GM12801 (cell line): ENCODE results near the gene ROBO2.

Source experiments
- TF ChIP-seq, protein P1 (sequence below): IDR thresholded peaks from one replicate; pipeline ENCODE4 v1.5.1; 2011; ENCODE audit warnings: control low read depth; ENCODE audit not compliant: insufficient read length; ENCODE audit errors: extremely low read depth

ROBO2 gene

DNA sequence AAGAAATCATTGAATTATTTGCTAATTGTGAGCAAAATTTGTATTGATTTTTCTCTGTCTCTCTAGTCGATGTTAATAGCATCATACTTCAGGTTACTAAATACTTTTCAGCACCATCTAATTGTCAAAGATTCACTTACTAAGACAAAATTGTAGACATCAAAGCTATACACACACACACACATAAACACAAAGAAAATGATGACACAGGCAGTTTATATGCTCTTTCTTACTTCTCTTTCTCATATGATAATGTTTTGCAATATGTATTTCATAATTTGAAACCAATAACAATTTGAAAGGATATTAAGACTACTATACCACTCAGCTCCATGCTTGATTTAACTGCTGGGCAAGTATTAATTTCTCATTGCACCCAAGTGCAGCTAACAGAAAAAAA is 406.2 kb downstream of the ROBO2 start:
- TF ChIP-seq, protein P1, sequence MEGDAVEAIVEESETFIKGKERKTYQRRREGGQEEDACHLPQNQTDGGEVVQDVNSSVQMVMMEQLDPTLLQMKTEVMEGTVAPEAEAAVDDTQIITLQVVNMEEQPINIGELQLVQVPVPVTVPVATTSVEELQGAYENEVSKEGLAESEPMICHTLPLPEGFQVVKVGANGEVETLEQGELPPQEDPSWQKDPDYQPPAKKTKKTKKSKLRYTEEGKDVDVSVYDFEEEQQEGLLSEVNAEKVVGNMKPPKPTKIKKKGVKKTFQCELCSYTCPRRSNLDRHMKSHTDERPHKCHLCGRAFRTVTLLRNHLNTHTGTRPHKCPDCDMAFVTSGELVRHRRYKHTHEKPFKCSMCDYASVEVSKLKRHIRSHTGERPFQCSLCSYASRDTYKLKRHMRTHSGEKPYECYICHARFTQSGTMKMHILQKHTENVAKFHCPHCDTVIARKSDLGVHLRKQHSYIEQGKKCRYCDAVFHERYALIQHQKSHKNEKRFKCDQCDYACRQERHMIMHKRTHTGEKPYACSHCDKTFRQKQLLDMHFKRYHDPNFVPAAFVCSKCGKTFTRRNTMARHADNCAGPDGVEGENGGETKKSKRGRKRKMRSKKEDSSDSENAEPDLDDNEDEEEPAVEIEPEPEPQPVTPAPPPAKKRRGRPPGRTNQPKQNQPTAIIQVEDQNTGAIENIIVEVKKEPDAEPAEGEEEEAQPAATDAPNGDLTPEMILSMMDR, result no peak

DNA sequence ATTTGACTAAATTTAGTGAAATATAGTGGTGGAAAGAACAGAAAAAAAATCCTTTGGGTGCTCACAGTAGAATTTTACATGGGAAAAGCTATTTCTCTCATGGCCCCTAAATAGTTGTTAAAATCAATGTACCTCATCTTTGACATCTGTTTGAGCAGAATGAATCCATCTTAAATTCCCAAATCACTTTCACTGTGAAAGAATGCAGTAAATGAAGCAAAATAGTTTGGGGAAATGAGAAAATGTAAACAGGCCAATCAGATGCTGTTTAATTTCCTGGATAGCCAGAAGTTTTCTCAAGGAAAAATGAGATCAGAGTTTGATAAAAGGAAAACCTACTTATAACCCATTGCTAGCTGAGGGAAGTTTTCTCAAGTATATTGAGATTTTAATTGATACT is 406.9 kb downstream of the ROBO2 start:
- TF ChIP-seq, protein P1, result no peak

DNA sequence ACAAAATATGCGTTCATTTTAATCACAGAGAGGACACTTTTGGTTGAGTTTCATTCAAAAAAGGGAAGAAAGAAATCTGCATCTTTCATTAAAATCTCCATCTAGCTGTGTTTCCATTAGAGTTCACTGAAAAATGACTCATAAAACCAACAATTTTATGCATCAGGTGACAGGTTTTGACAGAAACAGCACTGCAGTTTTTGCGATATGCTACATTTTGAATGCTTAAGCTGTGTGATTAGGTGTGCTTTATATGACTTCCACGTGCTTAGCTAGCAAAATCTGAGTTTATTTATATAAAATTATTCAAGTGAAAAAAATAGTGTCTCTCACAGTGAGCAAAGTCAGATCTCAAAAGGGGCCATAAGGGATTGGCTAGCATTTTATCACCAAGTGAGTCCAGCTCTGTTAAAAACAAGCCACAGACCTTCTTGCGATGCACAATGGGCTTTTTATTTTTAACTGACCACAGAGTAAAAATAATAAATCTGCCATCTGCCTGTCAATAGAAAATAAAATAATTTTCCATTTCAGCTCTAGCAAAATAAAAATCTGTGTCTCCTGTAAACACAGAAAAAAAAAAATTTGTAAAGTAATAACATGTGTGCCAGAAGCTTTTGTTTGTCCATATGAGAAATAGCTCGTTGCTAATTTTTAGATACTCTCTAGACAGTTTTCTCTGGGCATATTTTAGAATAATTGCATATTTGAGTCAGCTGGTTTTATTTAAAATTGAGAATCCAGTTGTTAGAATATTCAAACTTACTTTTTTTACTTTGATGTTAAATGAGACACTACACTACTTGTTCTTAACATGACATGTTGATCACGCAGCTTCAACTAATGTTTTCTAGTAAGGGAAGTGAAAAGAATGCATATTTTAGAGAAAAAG is 409.8 kb downstream of the ROBO2 start:
- TF ChIP-seq, protein P1, result no peak

GRCh38 chr3:77456431-77456830 is 416.5 kb downstream of the ROBO2 start:
- TF ChIP-seq, protein P1, result no peak

DNA sequence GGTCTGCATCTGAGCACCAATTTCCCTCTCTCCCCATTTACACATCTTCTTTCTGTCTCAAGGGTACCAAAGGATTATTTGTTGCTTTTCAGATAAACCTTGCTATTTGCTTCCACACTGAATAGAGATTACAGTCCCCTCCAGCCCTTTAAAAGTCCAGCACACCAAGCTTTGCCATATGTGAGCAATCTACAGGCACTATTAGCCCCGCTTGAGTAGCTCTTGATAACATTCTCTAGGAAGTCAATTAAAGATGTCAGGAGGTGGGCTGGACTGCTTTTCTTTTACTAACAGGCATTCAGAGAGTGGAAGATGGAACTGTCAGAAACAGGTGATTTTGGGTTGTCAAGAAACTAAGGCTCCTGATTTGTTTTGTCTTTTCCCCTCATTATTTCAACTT is 417.0 kb downstream of the ROBO2 start:
- TF ChIP-seq, protein P1, result no peak

- TF ChIP-seq, protein P1, result no peak
Measured at GRCh38 chr3:77459926-77460325, 420.0 kb downstream of the ROBO2 start.

DNA sequence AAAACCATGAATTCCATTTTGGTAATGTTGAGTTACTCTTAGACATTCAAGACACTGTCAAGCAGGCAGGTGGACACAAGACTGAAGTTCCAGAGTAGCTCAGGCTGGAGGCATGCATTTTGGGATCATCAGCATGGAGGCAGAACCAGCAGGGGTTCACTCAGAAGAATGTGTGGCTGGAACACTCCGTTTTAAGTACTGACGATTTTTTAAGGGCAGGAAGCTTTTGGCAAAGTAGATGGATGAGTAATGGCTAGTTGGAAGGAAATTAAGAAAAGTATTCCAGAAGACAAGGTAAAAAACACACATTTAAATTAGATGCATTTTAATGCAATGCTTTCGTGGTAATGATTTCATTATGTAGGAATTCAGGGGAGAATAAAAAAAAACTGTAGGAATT is 420.4 kb downstream of the ROBO2 start:
- TF ChIP-seq, protein P1, result no peak
